GM18861 (cell line): Measurements from ENCODE around the gene UBE2Z.
"Not testable (repeated sequence)": the region's sequence is repeated elsewhere in the genome, so short reads cannot be mapped to it uniquely, and the experiment has no call there.

Experiments
- ATAC-seq: cut with Tn5 transposase; IDR thresholded peaks from one replicate; pipeline ENCODE4 v1.9.1; 2021; ENCODE audit not compliant: unreplicated experiment

UBE2Z gene

DNA sequence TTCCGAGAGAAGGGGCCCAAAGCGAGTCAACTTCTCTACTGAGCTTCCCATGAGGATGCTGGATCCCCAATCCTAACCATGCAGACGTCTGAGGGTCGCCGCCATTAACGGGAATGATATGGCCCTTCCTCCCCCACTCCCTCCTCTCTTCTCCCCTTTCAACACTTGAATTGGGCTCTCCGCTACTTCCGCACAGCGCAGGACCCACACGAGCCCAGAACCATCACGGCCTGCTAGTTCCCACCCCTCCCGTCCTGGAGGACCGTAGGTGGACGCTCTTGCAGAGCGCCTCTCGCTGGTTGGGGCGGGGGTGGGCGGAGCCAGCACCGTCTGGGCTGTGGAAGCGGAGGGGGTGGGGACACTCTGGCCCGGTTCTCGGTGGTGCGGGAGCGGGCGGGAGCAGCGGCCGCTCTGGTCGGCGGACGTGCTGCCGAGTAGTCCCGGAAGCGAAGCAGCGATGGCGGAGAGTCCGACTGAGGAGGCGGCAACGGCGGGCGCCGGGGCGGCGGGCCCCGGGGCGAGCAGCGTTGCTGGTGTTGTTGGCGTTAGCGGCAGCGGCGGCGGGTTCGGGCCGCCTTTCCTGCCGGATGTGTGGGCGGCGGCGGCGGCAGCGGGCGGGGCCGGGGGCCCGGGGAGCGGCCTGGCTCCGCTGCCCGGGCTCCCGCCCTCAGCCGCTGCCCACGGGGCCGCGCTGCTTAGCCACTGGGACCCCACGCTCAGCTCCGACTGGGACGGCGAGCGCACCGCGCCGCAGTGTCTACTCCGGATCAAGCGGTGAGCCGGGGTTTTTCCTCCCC lies at the start of gene UBE2Z:
Gene UBE2Z, plus strand, starts transcription at position 361 of the 797 bp plus-strand sequence. Its CDS starts 97 bp downstream, at position 458.
- ATAC-seq, result peak; percentile 68

DNA sequence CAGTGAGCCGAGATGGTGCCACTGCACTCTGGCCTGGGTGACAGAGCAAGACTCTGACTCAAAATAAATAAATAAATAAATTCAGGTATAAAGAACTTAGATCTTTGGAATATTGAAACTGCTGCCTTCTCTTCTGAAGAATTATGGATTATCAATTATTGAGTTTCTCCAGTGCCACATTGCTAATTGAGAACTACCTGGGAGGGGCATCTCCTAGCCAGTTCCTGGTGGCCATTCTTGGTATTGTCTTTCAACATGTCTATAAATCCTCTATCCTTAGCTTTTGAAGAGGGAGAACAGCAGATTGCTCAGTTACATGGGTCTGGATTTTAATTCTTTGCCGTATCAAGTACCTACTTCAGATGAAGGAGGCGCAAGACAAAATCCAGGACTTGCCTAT lies 48.2 kb upstream of the UBE2Z start:
- ATAC-seq, result no peak

DNA sequence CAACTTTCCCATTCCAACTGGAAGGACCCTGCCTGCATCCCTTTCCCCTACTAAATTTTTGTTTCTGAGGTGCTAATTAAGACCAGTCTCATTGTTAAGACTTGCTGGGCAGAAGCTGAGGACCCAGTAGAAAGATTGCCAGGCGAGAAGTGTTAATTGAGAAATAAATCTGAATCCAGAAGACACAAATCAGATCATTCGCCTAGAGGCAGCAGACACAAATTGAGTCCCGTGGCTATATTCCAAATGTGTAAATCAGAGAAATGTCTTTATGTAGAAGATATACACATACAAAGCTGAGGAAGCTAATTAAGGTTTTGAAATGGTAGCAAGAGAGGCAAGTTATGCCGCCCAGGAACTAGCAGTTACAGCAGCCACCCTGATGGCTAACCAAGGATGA lies 47.8 kb upstream of the UBE2Z start:
- ATAC-seq, result no peak

DNA sequence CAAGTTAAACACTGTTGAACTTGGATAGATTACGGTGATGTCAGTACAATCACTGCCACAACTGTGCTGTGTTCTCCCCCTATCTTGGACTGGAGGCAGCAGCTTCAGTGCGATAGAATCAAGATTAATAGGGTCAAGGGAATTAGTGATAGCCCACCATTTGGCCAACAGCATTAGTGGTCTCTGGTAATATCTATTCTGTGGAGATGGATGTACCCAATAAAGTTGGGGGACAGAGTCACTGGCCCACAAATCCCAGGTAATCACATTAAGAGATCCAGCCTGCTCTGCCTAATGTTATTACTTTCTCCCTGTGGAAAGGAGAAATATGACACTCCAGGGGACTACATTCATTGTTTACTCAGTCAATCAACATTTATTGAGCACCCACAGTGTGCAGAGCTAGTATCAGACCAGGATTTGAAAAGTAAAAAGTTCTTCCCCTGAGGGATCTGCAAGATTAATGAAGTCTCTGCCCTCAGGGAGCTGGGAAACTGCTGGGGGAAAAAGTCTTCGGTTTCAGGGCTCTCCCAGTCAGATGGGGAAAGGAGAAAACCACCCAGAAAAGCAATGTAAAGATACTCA lies 39.2 kb upstream of the UBE2Z start:
- no peak for ATAC-seq

DNA sequence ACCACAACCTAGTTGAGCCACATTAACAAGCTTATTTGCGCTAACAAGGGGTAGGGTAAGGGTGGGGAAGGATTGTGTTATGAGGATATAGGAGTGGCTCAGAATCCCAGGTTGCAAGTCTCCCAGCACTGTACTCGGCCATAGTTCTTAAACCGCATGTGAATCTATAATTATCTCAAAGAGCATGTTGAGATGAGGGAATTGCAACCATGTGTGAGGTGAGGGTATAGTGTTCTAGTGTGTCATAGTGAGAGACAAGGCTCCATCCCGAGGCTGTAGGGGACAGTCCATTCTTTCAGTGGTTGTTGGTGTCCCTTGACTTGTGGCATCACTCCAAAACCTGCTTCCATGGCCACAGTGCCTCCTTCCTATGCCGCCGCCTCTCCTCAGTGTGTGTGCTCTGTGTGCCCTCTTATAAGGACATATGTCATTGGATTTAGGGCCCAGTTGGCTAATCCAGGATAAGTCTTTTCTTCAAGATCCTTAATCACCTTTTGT lies 38.3 kb upstream of the UBE2Z start:
- ATAC-seq, result no peak

DNA sequence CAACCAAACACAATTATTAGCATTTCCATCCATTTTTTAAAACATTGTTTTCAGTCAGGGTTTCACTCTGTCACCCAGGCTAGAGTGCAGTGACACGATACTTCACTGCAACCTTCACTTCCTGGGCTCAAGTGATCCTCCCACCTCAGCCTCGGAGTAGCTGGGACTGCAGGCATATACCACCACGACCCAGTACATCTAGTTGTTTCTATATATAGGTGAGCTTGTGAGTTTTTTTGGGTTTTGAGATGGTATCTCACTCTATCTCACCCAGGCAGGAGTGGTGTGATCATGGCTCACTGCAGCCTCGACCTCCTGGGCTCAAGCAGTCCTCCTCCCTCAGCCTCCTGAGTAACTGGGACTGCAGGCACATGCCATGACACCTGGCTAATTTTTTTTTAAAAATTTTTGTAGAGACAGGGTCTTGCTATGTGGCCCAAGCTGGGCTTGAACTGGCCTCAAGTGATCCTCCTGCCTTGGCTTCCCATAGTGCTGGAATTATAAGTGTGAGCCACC lies 37.1 kb upstream of the UBE2Z start:
- ATAC-seq, result no peak

DNA sequence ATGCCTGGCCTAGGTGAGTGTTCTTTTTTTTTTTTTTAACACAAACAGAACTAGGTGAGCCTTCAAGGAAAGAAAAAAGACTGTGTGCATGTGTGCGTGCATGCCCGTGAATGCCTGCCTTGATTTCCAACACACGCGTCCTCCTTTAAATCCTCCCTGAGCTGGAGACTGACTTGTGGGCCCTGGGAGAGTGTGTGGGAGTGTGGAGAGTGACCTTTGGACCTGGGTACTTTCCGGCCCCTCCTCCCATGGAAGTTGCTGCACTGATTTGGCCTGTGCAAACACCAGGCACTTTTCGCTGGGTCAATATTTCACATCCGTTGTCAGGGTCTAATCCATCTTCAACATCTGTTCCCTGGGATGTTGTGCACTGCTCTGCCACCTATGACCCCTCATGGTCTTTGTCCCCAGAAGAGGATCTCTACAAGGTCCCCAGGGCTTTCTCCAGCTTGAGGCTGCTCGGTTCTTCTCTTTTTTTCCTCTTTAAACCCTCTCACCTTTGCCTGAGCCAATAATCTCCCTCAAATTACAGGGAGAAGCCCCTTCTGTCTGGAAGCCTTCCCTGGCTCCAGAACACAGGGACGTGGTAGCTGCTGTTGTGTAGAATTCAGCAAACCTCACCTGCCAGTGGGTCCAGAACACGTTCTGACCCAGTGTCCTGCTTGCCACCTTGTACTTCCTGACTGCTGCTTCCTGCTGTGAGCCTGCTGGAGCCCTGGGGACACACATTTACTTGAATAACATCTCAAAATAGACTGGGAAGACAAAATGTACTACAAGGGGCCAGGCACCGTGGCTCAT lies 36.5 kb upstream of the UBE2Z start:
- ATAC-seq, result no peak

DNA sequence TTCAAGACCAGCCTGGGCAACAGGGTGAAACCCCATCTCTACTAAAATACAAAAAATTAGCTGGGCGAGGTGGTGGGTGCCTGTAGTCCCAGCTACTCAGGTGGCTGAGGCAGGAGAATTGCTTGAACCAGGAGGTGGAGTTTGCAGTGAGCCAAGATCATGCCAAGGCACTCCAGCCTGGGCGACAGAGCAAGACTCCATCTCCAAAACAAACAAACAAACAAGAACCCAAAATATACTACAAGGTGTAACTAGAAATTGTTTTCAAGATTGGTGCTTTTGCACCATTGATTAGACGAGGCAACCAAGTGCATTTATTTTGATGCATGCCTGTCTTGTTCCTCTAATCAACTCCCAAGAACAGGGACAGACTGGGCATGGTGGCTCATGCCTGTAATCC lies 35.8 kb upstream of the UBE2Z start:
- ATAC-seq, result not testable (repeated sequence)

DNA sequence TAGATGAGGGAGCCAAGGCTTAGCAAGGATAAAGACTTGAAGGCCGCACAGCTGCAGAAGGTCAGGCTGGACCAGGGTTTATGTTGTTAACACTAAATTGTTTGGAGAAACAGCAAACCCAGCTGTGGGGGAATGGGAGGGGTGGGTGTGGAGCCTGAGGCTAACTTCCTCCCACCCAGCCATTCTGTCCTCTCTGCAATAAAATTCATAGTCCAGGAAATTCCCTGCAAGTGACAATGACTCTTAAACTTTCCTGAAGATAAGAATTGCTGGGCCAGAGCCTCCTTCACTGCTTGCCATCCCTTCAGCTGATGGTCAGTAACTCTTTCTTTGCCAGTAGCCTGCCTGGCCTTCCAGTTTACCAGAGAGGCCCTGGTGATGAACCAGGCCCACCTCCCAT lies 35.0 kb upstream of the UBE2Z start:
- ATAC-seq, result no peak

DNA sequence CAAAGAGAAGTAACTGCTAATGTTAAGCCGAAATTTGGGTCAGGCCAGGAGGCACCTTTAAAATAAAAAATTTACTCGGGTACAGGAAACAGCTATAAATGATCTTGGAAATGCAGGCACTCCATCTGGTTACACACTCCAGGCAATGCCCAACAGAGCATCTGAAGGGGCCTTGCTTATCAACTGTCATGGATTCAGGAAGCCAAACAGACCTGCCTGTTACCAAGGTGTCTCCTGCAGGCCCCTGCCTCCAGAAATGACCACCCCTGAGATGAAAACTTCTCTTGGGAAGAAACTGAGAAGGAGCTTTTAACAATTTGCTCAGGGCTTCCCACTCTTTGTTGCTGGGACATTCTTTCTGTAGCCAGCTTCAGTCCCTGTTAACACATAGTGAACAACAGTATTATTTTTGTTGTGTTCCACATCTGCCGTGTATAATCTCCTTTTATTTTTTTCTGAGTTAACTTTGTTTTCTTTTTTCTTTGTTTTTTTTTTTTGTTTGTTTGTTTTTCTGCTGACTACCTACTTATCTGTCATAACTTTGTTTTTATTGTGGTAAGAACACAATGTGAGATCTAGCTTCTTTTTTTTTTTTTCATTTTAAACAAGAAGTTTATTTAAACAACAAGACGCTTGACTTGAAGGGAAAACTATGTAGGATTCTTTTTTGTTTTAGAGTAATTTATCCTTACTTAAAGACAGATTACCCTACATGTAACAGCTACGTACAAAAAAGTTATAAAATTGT lies 34.3 kb upstream of the UBE2Z start:
- ATAC-seq, result no peak

DNA sequence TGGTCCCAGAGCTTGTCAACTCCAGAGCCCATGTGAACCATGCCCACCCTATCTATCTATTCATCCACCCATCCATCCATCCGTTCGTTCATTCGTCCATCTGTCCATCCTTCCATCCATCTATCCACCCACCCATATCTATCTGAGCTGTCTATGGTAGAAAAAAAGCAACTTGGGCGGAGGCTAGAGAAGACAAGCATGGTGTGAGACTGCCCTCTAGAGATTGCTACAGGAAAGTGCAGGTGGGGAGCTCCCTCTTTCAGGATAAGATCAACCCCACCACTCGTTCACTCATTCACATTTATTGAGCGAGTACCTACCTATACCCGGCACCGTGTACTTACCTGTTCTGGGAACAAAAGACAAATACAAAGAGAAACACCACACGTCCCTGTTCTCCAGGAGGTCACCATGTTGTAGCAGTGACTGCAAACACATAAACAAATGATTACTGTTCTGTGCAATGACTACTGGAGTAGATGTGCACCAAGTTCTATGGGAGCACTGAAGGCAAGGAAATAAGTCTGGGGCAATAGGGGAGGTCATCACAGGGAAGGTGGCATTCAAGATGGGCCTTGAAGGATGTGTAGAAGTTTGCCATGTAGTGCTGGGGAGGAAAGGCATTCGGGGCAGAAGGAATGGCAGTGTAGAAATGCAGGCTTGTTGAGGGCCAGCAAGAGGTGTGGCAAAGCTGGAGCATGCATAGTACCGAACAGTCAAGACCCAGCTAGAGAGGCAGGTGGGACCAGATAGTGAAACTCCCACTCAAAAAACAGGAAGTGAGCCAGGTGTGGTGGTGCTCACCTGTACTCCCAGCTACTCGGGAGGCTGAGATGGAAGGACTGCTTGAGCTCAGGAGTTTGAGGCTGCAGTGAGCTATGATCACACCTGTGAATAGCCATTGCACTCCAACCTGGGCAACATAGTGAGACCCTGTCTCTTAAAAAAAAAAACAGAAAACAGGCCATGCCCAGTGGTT lies 29.0 kb upstream of the UBE2Z start:
- ATAC-seq, result no peak

DNA sequence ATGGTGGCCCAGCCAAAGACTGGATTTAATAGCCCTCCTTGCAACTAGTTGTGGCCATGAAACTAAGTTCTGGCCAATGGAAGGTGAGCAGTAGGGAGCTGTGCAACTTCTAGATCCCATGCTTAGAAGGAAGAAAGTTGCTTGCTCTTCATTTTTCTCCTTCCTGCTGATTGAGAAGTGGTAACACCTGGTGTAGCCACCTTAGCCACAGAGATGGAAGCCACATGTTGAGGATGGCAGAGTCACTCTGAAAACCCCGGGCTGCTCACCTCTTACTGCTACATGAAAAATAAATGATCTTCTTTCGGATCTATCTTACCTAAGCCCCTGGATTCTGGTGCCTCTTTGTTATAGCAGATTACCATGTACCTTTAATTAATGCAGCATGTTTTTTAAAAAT lies 25.9 kb upstream of the UBE2Z start:
- ATAC-seq, result no peak

DNA sequence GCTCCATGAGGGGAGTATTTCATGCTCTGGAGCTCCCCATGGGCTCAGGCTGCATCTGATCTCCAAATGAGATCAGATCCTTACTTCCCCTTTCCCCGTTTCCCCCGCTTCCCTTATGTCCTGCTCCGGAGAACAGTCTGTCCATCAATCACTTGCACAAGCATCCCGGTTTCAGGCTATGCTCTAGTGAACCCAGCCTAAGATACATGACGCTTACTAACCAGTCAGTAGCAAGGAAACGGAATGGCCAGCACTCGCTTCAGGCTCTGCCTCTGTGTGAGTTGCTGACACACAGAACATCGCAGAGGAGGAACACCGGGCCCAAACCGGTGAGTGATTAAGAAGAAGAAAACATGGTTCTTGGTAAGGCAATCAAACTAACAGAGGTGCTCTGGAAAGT lies 25.0 kb upstream of the UBE2Z start:
- no peak for ATAC-seq

DNA sequence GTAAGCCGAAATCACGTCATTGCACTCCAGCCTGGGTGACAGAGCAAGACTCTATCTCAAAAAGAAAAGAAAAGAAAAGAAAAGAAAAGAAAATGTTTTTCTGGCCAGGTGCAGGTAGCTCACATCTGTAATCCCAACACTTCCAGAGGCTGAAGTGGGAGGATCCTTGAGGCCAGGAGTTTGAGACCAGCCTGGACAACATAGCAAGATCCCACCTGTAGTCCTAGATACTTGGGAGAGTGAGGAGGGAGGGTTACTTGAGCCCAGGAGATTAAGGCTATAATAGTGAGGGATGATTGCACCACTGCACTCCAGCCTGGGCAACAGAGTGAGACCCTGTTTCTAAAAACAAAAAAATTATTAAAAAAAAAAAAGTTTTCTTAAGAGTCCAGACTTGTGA lies 18.1 kb upstream of the UBE2Z start:
- no peak for ATAC-seq

DNA sequence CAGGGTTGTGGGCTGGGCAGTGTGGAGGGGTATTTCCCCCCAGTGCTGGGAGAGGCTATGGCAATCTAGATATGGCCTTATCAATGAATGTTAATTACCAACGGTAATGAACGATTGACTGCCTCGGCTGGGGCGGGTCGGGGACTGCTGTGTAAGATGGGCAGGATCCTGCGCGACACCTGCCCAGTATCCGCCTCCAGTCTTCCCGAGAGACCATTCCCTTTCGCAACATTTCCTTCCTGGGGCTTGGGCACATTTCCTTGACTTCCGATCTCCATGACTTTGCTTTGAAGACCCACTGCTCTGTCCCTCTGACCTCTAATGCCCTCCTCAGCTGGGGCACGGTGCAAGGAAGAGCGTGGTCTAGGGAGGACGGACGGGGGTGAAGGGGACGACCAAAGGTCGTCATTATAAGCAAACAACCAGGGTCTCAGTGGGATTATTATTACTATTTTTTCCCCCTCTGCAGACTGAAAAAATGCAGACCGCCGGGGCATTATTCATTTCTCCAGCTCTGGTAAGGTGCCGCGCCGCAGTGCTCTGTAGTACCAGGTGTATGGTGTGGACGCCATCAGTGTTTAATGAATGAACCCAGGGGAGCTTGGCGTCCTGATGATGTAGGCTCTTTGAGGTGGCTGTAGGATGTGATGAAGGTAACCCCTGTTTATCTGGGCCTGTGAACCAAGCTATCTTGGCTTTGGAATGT lies 15.1 kb upstream of the UBE2Z start:
- ATAC-seq, result no peak

DNA sequence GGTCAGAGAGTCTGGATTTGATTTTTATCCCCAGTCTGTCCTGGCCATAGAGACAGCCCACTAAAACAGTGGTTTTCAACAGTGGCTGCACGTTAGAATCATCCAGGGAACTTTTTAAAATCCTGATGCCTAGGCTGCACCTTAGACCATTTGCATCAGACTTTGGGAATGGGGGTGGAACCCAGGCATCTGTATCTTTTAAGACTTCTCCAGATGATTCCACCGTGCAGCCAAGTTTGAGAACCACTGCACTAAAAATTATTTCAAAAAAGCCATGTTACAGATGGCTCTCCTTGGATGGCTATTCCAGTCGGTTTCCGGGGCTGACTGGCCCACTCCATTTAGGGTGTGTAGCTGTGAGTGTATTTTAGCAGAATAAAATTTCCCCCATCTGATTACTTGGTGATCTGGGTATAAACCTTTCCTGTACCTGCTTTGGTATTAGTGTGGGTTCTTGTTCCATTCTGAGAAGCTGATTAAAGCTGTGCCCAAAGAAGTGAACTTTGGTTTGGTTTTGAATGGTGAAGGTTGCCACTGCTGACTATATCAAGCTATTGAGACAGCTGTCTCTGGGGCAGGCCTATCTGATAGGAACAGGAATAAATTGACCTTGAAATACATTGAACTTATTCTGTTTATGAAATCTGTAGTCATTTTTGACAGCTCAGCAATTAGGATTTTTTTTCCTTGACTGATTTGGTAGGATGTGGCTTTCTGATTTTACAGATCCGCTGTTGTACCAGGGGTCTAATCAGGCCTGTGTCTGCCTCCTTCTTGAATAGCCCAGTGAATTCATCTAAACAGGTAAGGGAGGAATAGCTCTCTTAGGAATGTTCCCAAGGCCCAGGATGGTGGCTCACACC lies 14.3 kb upstream of the UBE2Z start:
- ATAC-seq, result no peak

DNA sequence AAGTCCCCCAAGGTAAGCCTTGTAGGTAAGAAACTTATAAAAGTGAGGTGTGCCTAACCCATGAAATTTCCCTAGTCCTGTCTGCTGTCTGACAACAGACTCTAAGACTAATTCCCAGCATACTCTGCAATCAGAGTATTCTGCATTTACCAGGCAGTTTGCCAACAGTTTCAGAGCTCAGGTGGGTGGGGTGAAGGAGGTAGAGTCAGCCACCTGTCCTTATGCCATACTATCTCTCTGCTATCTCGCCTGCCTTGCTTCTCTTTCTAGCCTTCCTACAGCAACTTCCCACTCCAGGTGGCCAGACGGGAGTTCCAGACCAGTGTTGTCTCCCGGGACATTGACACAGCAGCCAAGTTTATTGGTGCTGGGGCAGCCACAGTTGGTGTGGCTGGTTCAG lies 13.3 kb upstream of the UBE2Z start:
- ATAC-seq, result no peak

DNA sequence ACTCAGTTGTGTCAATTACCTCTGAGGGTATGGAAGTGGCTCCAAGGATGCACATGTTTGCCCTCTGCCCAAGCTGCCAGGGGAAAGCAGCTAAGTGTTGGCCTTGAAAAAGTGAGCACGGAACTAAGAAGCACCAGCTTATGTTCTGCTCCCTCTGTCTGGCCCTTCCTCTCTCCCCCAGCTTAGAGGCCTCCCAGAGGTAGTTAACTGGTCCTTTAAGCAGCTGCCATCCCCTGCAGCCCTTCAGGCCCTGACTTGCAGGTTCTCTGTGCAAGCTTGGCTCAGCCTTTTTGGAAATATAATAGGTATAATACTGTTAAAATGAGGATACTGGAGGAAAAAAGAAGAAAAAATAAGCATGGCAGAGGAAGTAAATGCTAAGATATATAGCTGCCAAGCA lies 7.0 kb upstream of the UBE2Z start:
- ATAC-seq, result no peak
